Measurements from ENCODE around the gene RPL38. TPM values are rescaled to one million over a fixed set of nuclear protein-coding genes. Genes with fewer than 3 reads are reported as not detected.

Gene RPL38
- total RNA-seq, 1 donor from 2014 or later, result 539 TPM

DNA sequence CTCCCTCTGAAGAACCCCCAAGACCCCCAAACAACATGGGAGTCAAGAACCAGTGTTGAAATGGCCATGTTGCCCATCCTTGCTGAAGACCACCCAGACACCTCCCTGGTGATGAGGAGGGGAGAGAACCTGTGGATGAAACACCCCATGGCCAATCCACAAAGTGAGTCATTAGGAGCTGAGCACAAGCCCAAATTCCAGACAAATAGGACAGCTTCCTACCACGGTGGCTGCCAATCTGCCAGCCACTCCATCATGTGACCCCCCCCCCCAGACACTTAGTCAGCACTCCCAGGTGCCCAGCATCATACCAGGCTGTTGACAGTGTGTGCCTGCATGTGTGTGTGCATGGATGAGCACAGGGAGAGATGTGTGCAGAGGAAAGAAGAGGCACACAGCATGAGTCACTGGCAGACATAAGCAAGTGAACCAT, 26.4 kb upstream of the RPL38 start:
- H3K4me1 Mint-ChIP-seq (ENCODE audit: low read depth), result no peaks in the 10 kb centered on the region
- no peaks in the 10 kb centered on the region for H3K9me3 Mint-ChIP-seq (ENCODE audit: low read depth)
- no peak overlapping the region for H3K4me3 Mint-ChIP-seq (ENCODE audit: unreplicated experiment)
- H3K27ac Mint-ChIP-seq (ENCODE audit: unreplicated experiment), result no peak overlapping the region
- TF ChIP-seq, protein P1, sequence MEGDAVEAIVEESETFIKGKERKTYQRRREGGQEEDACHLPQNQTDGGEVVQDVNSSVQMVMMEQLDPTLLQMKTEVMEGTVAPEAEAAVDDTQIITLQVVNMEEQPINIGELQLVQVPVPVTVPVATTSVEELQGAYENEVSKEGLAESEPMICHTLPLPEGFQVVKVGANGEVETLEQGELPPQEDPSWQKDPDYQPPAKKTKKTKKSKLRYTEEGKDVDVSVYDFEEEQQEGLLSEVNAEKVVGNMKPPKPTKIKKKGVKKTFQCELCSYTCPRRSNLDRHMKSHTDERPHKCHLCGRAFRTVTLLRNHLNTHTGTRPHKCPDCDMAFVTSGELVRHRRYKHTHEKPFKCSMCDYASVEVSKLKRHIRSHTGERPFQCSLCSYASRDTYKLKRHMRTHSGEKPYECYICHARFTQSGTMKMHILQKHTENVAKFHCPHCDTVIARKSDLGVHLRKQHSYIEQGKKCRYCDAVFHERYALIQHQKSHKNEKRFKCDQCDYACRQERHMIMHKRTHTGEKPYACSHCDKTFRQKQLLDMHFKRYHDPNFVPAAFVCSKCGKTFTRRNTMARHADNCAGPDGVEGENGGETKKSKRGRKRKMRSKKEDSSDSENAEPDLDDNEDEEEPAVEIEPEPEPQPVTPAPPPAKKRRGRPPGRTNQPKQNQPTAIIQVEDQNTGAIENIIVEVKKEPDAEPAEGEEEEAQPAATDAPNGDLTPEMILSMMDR (IDR thresholded peaks at IDR 0.05), result peak; percentile 30
- H3K27me3 Mint-ChIP-seq (ENCODE audit: low read depth), result peaks cover 61% of the 10 kb centered on the region
- no peaks in the 10 kb centered on the region for H3K36me3 Mint-ChIP-seq (ENCODE audit: low read depth)
- peak; percentile 3 for DNase-seq (ENCODE audit: low spot score)

DNA sequence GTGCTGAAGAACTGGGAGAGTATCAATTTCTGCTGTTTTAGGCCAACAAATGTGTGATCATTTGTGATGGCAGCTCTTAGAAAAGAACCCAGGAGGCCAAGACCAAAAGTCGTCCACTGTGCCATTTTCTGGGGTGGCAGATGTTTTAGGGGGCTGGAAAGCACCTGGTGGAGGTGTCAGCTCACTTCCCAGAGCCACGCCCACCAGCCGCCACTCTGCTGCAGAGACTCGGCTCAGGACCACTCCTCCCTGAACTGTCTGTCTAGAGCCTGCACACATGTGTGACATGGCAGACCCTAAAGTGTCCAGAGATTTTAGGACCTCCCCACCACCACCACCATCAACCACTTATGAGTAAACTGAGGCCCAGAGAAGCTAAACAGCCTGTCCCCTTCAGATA, 23.9 kb upstream of the RPL38 start:
- TF ChIP-seq, protein P1 (IDR thresholded peaks at IDR 0.05), result no peak
- Mint-ChIP-seq H3K36me3 (ENCODE audit: low read depth) (no peaks in the 10 kb centered on the region), H3K27ac (ENCODE audit: unreplicated experiment) (no peak overlapping the region), H3K4me3 (ENCODE audit: unreplicated experiment) (no peak overlapping the region), H3K27me3 (ENCODE audit: low read depth) (peaks cover 52% of the 10 kb centered on the region), H3K4me1 (ENCODE audit: low read depth) (no peaks in the 10 kb centered on the region), H3K9me3 (ENCODE audit: low read depth) (no peaks in the 10 kb centered on the region)
- peak; percentile 48 for DNase-seq (ENCODE audit: low spot score)

DNA sequence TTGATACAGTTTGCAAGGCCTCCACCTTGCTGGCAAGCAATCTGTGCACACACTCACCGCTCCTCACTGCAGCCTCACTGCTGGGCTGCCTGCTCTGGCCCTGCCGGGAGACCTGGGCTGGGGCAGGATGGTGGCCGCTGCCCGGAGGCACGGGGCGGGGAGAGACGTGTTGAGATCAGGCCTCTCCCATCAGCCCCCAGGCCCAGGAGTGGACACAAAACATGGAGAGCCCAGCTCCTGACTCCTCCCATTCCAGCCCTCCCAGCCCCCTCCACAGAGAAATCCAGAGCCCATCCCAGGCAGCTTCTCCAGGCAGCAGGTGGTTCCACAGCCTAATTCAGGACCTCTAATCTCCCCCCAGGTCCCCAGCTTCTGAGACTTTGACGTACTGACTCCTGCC, 23.1 kb upstream of the RPL38 start:
- no peak overlapping the region for H3K4me3 Mint-ChIP-seq (ENCODE audit: unreplicated experiment)
- TF ChIP-seq, protein P1 (IDR thresholded peaks at IDR 0.05), result no peak
- H3K9me3 Mint-ChIP-seq (ENCODE audit: low read depth), result no peaks in the 10 kb centered on the region
- H3K27me3 Mint-ChIP-seq (ENCODE audit: low read depth), result peaks cover 46% of the 10 kb centered on the region
- H3K4me1 Mint-ChIP-seq (ENCODE audit: low read depth), result no peaks in the 10 kb centered on the region
- no peak overlapping the region for H3K27ac Mint-ChIP-seq (ENCODE audit: unreplicated experiment)
- DNase-seq (ENCODE audit: low spot score), result peak; percentile 59
- no peaks in the 10 kb centered on the region for H3K36me3 Mint-ChIP-seq (ENCODE audit: low read depth)

DNA sequence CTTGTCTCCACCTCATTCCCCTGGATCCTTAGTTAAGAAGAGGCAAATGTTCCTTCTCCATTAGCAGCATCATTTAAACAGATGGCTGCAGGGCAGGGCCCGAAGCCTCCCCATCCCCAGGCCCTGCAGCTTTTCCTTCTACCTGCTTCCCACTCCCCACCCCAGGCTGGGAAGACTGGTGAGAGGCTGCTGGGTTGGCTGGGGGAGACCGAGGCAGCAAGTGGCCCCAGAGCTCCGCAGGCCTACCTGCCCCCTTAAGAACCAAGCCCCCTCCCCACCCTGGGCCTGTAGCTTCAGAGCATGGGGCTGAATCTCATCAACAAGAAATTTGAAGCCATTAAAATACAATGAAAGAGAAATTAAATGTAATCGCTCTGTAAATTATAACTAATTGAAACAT, 22.1 kb upstream of the RPL38 start:
- Mint-ChIP-seq H3K9me3 (ENCODE audit: low read depth) (no peaks in the 10 kb centered on the region), H3K27ac (ENCODE audit: unreplicated experiment) (no peak overlapping the region), H3K27me3 (ENCODE audit: low read depth) (peaks cover 48% of the 10 kb centered on the region), H3K4me3 (ENCODE audit: unreplicated experiment) (no peak overlapping the region), H3K4me1 (ENCODE audit: low read depth) (no peaks in the 10 kb centered on the region), H3K36me3 (ENCODE audit: low read depth) (no peaks in the 10 kb centered on the region)
- TF ChIP-seq, protein P1 (IDR thresholded peaks at IDR 0.05), result no peak
- peak; percentile 43 for DNase-seq (ENCODE audit: low spot score)

DNA sequence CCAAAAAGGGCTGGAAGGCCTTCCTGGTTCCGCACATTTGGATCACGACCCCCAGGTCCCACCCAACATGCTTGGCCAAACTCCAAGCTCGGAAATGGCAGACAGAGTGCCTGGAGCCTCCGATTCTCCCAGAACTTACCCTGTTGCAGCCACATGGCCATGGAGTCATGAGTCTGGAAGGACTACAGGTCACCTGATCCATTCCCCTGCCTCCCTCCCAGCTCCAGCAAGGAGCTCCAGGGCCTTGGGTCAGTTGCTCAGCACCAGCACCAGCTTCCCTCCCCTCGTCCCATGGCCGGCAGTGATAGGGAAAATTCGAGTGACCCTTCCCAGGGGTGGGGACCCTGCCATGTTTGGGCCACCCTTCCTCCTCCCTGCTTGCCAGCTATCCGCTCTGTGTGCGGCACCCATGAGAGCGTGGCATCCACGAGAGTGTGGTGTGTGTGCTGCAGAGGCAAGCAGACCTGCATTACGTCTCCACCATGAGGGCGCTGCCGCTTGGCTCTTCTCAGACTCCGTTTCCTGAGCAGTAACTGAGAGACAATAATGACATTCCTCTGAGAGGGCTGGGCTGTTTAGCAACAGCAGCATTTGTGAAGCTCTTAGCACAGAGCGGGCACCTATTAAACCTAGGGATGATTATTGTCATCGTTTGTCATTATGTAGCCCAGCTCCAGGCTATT, 21.3 kb upstream of the RPL38 start:
- Mint-ChIP-seq H3K27me3 (ENCODE audit: low read depth) (peaks cover 47% of the 10 kb centered on the region), H3K4me1 (ENCODE audit: low read depth) (no peaks in the 10 kb centered on the region), H3K36me3 (ENCODE audit: low read depth) (no peaks in the 10 kb centered on the region), H3K9me3 (ENCODE audit: low read depth) (no peaks in the 10 kb centered on the region), H3K4me3 (ENCODE audit: unreplicated experiment) (no peak overlapping the region), H3K27ac (ENCODE audit: unreplicated experiment) (no peak overlapping the region)
- peak; percentile 88 for DNase-seq (ENCODE audit: low spot score)
- TF ChIP-seq, protein P1 (IDR thresholded peaks at IDR 0.05), result no peak

Data from chondrocyte (in vitro differentiated cells).